ENCODE results near the gene PDIA6.
"Not testable (repeated sequence)": the region's sequence is repeated elsewhere in the genome, so short reads cannot be mapped to it uniquely, and the experiment has no call there.

Gene PDIA6

GRCh38 chr2:10810202-10811161 lies 2.1 kb downstream of the PDIA6 start:
- DNase-seq (ENCODE audit: low read depth in 1 of 2, low spot score in 1 of 2) = no peak

DNA sequence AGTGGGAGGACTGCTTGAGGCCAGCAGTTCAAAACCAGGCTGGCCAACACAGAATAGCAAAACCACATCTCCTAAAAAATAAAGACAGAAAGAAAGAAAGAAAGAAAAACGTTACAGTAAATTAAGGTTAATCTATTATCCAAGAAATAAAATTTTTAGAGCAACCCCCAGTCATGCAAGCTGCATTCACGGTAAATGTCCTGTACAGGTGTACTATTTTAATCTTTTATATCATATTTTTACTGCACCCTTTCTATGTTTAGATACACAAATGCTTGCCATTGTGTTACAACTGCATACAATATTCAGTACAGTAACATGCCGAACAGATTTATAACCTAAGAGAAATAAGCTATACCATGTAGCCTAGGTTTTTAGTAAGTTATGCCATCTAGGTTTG lies 6.0 kb downstream of the PDIA6 start:
- DNase-seq (ENCODE audit: low read depth in 1 of 2, low spot score in 1 of 2) = no peak

- DNase-seq (ENCODE audit: low read depth in 1 of 2, low spot score in 1 of 2) = not testable (repeated sequence)
These were observed 6.6 kb downstream of the PDIA6 start for GRCh38 chr2:10805990-10806389.

DNA sequence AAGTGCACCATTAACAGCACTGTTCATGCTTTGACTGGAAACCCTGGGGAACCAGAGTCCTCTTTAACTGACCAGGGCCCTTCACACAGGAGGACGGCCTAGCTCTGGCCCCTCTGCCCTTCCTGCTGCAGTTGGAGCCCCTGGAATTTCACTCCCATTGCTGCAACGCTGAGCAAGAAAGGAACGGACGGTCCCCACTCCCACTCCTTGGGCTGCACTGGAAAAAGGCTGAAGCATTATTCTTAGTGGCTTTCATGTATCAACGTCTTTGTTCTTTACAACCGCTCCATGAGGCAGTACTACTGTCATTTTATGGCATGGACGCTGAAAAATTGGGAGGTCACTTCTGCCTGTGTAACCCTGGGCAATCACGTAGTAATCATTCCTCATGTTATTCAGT lies 9.9 kb downstream of the PDIA6 start:
- no peak for DNase-seq (ENCODE audit: low read depth in 1 of 2, low spot score in 1 of 2)

DNA sequence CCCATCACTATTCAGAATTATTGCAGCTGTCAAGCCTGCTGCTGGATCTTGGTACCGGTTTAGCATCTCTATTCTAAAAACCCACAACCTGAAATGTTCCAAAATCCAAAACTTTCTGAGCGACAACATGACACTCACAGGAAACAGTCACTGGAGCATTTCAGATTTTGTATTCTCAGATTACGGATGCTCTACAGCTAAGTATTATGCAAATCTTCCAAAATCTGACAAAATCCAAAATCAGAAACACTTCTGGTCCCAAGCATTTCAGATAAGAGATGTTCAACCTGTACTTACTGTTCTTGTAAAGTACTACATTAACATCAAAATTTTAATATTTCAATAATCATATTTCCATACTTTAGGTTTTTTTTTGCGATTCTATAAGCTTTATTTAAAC lies 12.4 kb downstream of the PDIA6 start:
- no peak for DNase-seq (ENCODE audit: low read depth in 1 of 2, low spot score in 1 of 2)

GRCh38 chr2:10798783-10799182 lies 13.8 kb downstream of the PDIA6 start:
- no peak for DNase-seq (ENCODE audit: low read depth in 1 of 2, low spot score in 1 of 2)

GRCh38 chr2:10796703-10797102 lies 15.9 kb downstream of the PDIA6 start:
- no peak for DNase-seq (ENCODE audit: low read depth in 1 of 2, low spot score in 1 of 2)

DNA sequence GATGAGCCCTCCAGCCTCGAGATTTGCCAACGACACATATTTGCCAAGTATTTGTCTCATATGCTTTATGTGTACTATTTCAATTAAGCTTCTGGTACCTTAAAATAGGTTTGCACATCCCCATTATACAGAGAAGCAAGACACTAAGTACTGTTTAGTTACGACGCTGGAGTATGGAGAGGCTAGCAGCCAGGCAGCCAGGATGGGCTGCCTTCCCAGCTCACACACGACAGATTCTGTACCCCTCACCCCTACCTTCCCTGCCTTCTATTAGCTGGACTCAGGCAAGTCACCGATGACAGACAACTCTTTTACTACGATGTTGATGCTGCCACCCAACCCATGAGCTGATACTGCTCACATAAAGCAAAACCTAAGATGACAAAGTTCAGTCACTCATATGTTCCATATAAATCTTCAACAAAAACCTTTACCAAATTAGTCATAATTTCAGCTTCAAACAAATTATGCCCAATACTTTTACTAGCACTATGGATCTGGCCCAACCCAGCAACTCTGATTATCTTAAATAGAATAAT lies 17.0 kb downstream of the PDIA6 start:
- DNase-seq (ENCODE audit: low read depth in 1 of 2, low spot score in 1 of 2) = no peak

- DNase-seq (ENCODE audit: low read depth in 1 of 2, low spot score in 1 of 2) = no peak
These were observed 17.7 kb downstream of the PDIA6 start for GRCh38 chr2:10794876-10795275.

- DNase-seq (ENCODE audit: low read depth in 1 of 2, low spot score in 1 of 2) = no peak
These were observed 18.8 kb downstream of the PDIA6 start for GRCh38 chr2:10793816-10794215.

DNA sequence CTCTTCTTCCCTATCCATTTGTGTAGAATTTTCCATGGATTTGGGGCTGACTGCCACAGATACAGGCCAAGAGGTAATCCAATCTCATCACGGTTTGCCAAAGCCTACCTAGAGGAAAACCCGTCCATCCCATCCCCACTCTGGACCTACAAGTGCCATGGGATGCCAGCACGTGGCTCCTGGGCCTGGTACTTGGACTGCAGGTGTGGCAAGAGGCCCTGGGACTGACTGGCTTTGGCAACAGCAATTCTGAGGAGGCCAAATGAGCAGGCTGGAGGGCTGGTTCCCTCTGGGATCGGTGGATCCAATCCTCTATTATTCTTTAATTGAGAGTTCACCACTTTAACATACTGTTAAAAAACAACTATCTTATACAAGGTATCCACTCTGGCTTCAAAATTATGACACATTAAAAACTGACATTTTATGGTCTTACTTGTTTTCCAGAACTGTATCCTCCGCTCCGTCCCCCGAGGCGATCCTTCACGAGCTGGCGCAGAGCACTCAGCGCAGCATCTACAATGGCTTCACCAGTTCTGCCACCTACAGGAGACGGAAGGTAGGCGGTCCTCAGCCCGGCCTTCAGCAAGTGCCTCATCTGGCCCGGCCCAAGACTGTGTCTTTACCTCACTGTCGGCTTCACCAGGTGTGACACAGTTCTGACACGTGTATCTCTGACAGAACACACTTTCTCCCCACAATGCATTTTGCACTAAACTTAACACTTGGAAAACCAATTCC lies 19.8 kb downstream of the PDIA6 start:
- DNase-seq (ENCODE audit: low read depth in 1 of 2, low spot score in 1 of 2) = no peak

DNA sequence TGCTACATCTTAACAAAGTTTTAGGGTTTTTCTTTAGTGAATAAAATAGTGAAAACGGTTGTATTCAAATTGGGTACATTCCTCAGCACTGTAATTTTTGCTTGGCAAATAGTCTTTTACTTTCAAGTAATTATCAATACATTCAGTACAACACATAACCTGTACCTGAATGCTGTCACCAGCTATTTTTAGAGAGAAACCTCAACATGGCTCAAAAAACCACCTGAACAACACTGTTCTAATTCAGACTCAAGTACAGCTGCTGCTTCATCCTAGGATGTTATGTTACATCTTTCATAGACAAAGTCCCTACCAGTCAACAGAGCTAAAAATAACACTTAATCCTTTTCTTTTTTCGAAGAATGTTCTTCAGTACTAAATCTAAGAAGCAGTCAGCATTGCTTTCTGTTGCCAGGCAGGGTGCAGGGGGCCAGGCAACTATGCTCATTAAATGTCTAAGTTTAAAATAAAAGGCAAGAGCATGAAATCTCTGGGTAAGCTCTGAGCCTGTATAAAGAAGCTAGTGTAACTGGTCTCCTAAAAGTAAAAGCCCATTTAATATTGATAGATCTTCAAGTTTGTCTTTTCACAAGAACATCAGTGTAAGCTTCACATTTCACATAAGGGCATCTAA lies 20.5 kb downstream of the PDIA6 start:
- no peak for DNase-seq (ENCODE audit: low read depth in 1 of 2, low spot score in 1 of 2)

- DNase-seq (ENCODE audit: low read depth in 1 of 2, low spot score in 1 of 2) = no peak
These were observed 22.2 kb downstream of the PDIA6 start for GRCh38 chr2:10790228-10790973.

GRCh38 chr2:10788855-10789254 lies 23.7 kb downstream of the PDIA6 start:
- no peak for DNase-seq (ENCODE audit: low read depth in 1 of 2, low spot score in 1 of 2)

DNA sequence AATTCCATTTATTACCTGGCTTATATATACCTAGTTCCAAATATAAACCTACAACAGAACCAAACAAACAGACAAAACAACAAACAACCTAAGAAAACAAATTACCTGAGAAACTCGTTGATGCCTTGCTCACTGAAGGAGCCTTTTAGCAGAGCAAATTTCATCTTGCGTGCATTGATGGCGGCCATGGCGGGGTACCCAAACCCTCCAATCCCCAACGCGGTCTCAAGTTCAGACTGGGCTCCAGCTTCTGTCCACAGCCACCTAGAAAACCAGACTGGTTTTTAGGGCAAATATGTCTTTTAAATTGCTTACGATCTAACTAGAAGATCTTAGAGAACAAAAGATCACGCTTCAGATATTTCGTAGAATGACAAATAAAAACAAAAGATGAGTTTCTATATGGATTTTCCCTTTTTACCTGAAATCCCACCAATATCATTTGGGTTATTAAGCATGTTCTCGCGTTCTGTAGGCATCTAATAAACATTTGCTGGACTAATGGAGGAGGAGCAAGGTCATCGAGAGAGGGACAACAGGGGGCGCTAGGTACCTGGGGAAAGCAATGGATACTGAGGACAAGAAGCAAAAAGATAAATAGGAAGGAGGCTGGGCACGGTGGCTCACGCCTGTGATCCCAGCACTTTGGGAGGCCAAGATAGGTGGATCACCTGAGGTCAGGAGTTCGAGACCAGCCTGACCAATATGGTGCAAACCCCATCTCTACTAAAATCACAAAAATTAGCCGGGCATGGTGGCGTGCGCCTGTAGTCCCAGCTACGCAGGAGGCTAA lies 25.2 kb downstream of the PDIA6 start:
- DNase-seq (ENCODE audit: low read depth in 1 of 2, low spot score in 1 of 2) = no peak

- no peak for DNase-seq (ENCODE audit: low read depth in 1 of 2, low spot score in 1 of 2)
These were observed 26.2 kb downstream of the PDIA6 start for GRCh38 chr2:10786240-10786982.

GRCh38 chr2:10785260-10785659 lies 27.3 kb downstream of the PDIA6 start:
- DNase-seq (ENCODE audit: low read depth in 1 of 2, low spot score in 1 of 2) = no peak

GRCh38 chr2:10784719-10785118 lies 27.9 kb downstream of the PDIA6 start:
- DNase-seq (ENCODE audit: low read depth in 1 of 2, low spot score in 1 of 2) = no peak

- DNase-seq (ENCODE audit: low read depth in 1 of 2, low spot score in 1 of 2) = no peak
These were observed 29.2 kb downstream of the PDIA6 start for GRCh38 chr2:10783421-10783820.
